Stimulated activated naive B cell treated with anti-CD40 and anti-IgM and Interleukin-4, amounts not matched to agents 10 μg/mL and 1 μg/mL and 100 μg/mL, for 72 hours (primary cell): ENCODE measurements around the gene GAK.
"Not testable (repeated sequence)": the region's sequence is repeated elsewhere in the genome, so short reads cannot be mapped to it uniquely, and the experiment has no call there.

ENCODE experiments used
- ATAC-seq, 2 donors: fragments of 150-1000 bp; cut with Tn5 transposase; replicated peaks; 2 replicates each; pipeline ENCODE4 v1.10.0; 2021; ENCODE audit warnings: moderate library complexity in 1 of 2
- DNase-seq: peaks from one replicate; pipeline ENCODE4 v3.0.0; 2021
- H3K27ac Mint-ChIP-seq: one replicate; pipeline ENCODE4 v1.8.0; 2022; ENCODE audit warnings: mild to moderate bottlenecking, mixed read lengths
- H3K27me3 Mint-ChIP-seq, 2 donors: one replicate each; pipeline ENCODE4 v1.8.0; 2022; ENCODE audit warnings: mixed read lengths in 2 of 2
- H3K36me3 Mint-ChIP-seq, 2 donors: one replicate each; pipeline ENCODE4 v1.8.0; 2022; ENCODE audit warnings: mixed read lengths in 2 of 2, mild to moderate bottlenecking in 1 of 2
- H3K4me1 Mint-ChIP-seq, 2 donors: one replicate each; pipeline ENCODE4 v1.8.0; 2022; ENCODE audit warnings: mixed read lengths in 2 of 2, mild to moderate bottlenecking in 1 of 2
- H3K4me3 Mint-ChIP-seq, 2 donors: one replicate each; pipeline ENCODE4 v1.8.0; 2022; ENCODE audit warnings: mild to moderate bottlenecking in 2 of 2, mixed read lengths in 2 of 2, moderate library complexity in 1 of 2
- H3K9me3 Mint-ChIP-seq, 2 donors: one replicate each; pipeline ENCODE4 v1.8.0; 2022; ENCODE audit warnings: mixed read lengths in 2 of 2, mild to moderate bottlenecking in 1 of 2

GAK gene

GRCh38 chr4:819401-820229, 112.5 kb downstream of the GAK start:
- ATAC-seq = no peak
- peaks cover 65 to 82% of the 10 kb centered on the region in 2 donors for H3K27me3 Mint-ChIP-seq
- DNase-seq = no peak

GRCh38 chr4:818106-818921, 113.8 kb downstream of the GAK start:
- DNase-seq = no peak
- Mint-ChIP-seq H3K4me3 (no peak overlapping the region), H3K27ac (no peak overlapping the region), H3K36me3 (no peaks in the 10 kb centered on the region), H3K9me3 (peaks cover 0 to 2% of the 10 kb centered on the region in 2 donors), H3K27me3 (peaks cover 66 to 82% of the 10 kb centered on the region in 2 donors), H3K4me1 (peaks cover 0 to 6% of the 10 kb centered on the region in 2 donors)
- ATAC-seq = no peak

More at GRCh38 chr4:819401-820229, 112.5 kb downstream of the GAK start:
- Mint-ChIP-seq H3K4me3 (no peak overlapping the region), H3K36me3 (no peaks in the 10 kb centered on the region), H3K9me3 (peaks cover 0 to 2% of the 10 kb centered on the region in 2 donors), H3K4me1 (peaks cover 0 to 2% of the 10 kb centered on the region in 2 donors), H3K27ac (no peak overlapping the region)

- Mint-ChIP-seq H3K27ac (no peak overlapping the region), H3K27me3 (peaks cover 63 to 82% of the 10 kb centered on the region in 2 donors), H3K36me3 (no peaks in the 10 kb centered on the region), H3K4me1 (peaks cover 0 to 6% of the 10 kb centered on the region in 2 donors), H3K9me3 (peaks cover 0 to 2% of the 10 kb centered on the region in 2 donors), H3K4me3 (no peak overlapping the region)
- ATAC-seq (no peak), DNase-seq (no peak)
These were observed 116.5 kb downstream of the GAK start for GRCh38 chr4:815464-816146.

- no peaks in the 10 kb centered on the region for H3K9me3 Mint-ChIP-seq
- H3K27ac Mint-ChIP-seq = no peak overlapping the region
- DNase-seq = no peak
- peaks cover 0 to 6% of the 10 kb centered on the region in 2 donors for H3K4me1 Mint-ChIP-seq
- H3K27me3 Mint-ChIP-seq = peaks cover 55 to 70% of the 10 kb centered on the region in 2 donors
- H3K36me3 Mint-ChIP-seq = no peaks in the 10 kb centered on the region
- ATAC-seq = no peak
- H3K4me3 Mint-ChIP-seq = no peak overlapping the region
These were observed 117.7 kb downstream of the GAK start for GRCh38 chr4:814312-814850.

GRCh38 chr4:813900-814299, 118.2 kb downstream of the GAK start:
- Mint-ChIP-seq H3K4me1 (peaks cover 0 to 6% of the 10 kb centered on the region in 2 donors), H3K27me3 (peaks cover 55 to 65% of the 10 kb centered on the region in 2 donors), H3K4me3 (no peak overlapping the region), H3K27ac (no peak overlapping the region), H3K9me3 (no peaks in the 10 kb centered on the region), H3K36me3 (no peaks in the 10 kb centered on the region)
- DNase-seq (no peak), ATAC-seq (no peak)

GRCh38 chr4:808860-809570, 123.1 kb downstream of the GAK start:
- Mint-ChIP-seq H3K9me3 (peaks cover 4 to 7% of the 10 kb centered on the region in 2 donors), H3K4me1 (peaks cover 0 to 2% of the 10 kb centered on the region in 2 donors), H3K27ac (no peak overlapping the region), H3K36me3 (no peaks in the 10 kb centered on the region), H3K27me3 (peaks cover 40 to 56% of the 10 kb centered on the region in 2 donors), H3K4me3 (no peak overlapping the region)
- DNase-seq (no peak), ATAC-seq (no peak)

GRCh38 chr4:807792-808191, 124.3 kb downstream of the GAK start:
- ATAC-seq = no peak
- no peak overlapping the region for H3K4me3 Mint-ChIP-seq
- peaks cover 4 to 7% of the 10 kb centered on the region in 2 donors for H3K9me3 Mint-ChIP-seq

GRCh38 chr4:806979-807378, 125.1 kb downstream of the GAK start:
- peaks cover 25 to 41% of the 10 kb centered on the region in 2 donors for H3K27me3 Mint-ChIP-seq
- ATAC-seq, H3K36me3 Mint-ChIP-seq, H3K9me3 Mint-ChIP-seq, H3K4me1 Mint-ChIP-seq, DNase-seq, H3K27ac Mint-ChIP-seq, H3K4me3 Mint-ChIP-seq: not testable (repeated sequence)

More at GRCh38 chr4:807792-808191, 124.3 kb downstream of the GAK start:
- DNase-seq = no peak
- no peaks in the 10 kb centered on the region for H3K36me3 Mint-ChIP-seq
- peaks cover 33 to 49% of the 10 kb centered on the region in 2 donors for H3K27me3 Mint-ChIP-seq
- no peak overlapping the region for H3K27ac Mint-ChIP-seq
- no peaks in the 10 kb centered on the region for H3K4me1 Mint-ChIP-seq

- Mint-ChIP-seq H3K27me3 (peaks cover 25 to 34% of the 10 kb centered on the region in 2 donors), H3K36me3 (no peaks in the 10 kb centered on the region), H3K9me3 (peaks cover 4 to 7% of the 10 kb centered on the region in 2 donors), H3K27ac (no peak overlapping the region), H3K4me3 (no peak overlapping the region), H3K4me1 (no peaks in the 10 kb centered on the region)
- ATAC-seq (no peak), DNase-seq (no peak)
These were observed 127.3 kb downstream of the GAK start for GRCh38 chr4:804804-805203.

- H3K4me3 Mint-ChIP-seq = no peak overlapping the region
- no peak for DNase-seq
- no peaks in the 10 kb centered on the region for H3K36me3 Mint-ChIP-seq
- H3K27me3 Mint-ChIP-seq = peaks cover 31 to 40% of the 10 kb centered on the region in 2 donors
- peaks cover 4 to 7% of the 10 kb centered on the region in 2 donors for H3K9me3 Mint-ChIP-seq
- H3K4me1 Mint-ChIP-seq = peaks cover 3 to 5% of the 10 kb centered on the region in 2 donors
- ATAC-seq = no peak
- no peak overlapping the region for H3K27ac Mint-ChIP-seq
These were observed 128.2 kb downstream of the GAK start for GRCh38 chr4:803884-804283.

- peaks cover 3 to 7% of the 10 kb centered on the region in 2 donors for H3K4me1 Mint-ChIP-seq
- peaks cover 4% of the 10 kb centered on the region in 2 donors for H3K9me3 Mint-ChIP-seq
- no peak for ATAC-seq
- DNase-seq = no peak
- H3K27me3 Mint-ChIP-seq = peaks cover 35 to 39% of the 10 kb centered on the region in 2 donors
- no peak overlapping the region for H3K27ac Mint-ChIP-seq
- no peaks in the 10 kb centered on the region for H3K36me3 Mint-ChIP-seq
- H3K4me3 Mint-ChIP-seq = no peak overlapping the region
These were observed 130.5 kb downstream of the GAK start for GRCh38 chr4:801436-802124.
